ENCODE results near the gene SYTL2. TPM values are rescaled to one million over a fixed set of nuclear protein-coding genes. Genes with fewer than 3 reads are reported as not detected.

SYTL2 gene
- total RNA-seq, 1 experiment from 2014 or later: 0.77 TPM

GRCh38 chr11:85685125-85685819 is 125.7 kb downstream of the SYTL2 start:
- TF ChIP-seq EZH2 (IDR thresholded peaks at IDR 0.05; ENCODE audit: borderline replicate concordance, low read depth, low read length, poor library complexity, severe bottlenecking): no peak
- TF ChIP-seq, protein P1, sequence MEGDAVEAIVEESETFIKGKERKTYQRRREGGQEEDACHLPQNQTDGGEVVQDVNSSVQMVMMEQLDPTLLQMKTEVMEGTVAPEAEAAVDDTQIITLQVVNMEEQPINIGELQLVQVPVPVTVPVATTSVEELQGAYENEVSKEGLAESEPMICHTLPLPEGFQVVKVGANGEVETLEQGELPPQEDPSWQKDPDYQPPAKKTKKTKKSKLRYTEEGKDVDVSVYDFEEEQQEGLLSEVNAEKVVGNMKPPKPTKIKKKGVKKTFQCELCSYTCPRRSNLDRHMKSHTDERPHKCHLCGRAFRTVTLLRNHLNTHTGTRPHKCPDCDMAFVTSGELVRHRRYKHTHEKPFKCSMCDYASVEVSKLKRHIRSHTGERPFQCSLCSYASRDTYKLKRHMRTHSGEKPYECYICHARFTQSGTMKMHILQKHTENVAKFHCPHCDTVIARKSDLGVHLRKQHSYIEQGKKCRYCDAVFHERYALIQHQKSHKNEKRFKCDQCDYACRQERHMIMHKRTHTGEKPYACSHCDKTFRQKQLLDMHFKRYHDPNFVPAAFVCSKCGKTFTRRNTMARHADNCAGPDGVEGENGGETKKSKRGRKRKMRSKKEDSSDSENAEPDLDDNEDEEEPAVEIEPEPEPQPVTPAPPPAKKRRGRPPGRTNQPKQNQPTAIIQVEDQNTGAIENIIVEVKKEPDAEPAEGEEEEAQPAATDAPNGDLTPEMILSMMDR (conservative IDR thresholded peaks at IDR 0.05; ENCODE audit: low read depth, low read length): no peak
- POLR2A ChIA-PET (ENCODE audit: low non-redundant PET): no interaction called here
- BruUV-seq (replicated peaks): no TSS peak
- Histone ChIP-seq H3K36me3 (ENCODE audit: insufficient read depth, low read length, poor library complexity, severe bottlenecking) (no peaks in the 10 kb centered on the region), H3K4me3 (ENCODE audit: low read depth, low read length, poor library complexity, severe bottlenecking) (peak overlapping the region; percentile 36), H3K27me3 (replicated peaks; ENCODE audit: insufficient read depth, low read depth, low read length, poor library complexity) (peaks cover 13% of the 10 kb centered on the region), H3K27ac (ENCODE audit: low read depth, low read length, poor library complexity, severe bottlenecking) (no peak overlapping the region), H3K4me1 (ENCODE audit: insufficient read depth, low read length, poor library complexity, severe bottlenecking) (no peaks in the 10 kb centered on the region), H3K9me3 (ENCODE audit: low read depth, low read length, poor library complexity, severe bottlenecking) (no peaks in the 10 kb centered on the region)
- no peak for DNase-seq (ENCODE audit: low spot score)
- intact Hi-C loops (cut with micrococcal nuclease; ENCODE audit: unreplicated experiment): no loop called here
- CTCF ChIA-PET: no interaction called here

DNA sequence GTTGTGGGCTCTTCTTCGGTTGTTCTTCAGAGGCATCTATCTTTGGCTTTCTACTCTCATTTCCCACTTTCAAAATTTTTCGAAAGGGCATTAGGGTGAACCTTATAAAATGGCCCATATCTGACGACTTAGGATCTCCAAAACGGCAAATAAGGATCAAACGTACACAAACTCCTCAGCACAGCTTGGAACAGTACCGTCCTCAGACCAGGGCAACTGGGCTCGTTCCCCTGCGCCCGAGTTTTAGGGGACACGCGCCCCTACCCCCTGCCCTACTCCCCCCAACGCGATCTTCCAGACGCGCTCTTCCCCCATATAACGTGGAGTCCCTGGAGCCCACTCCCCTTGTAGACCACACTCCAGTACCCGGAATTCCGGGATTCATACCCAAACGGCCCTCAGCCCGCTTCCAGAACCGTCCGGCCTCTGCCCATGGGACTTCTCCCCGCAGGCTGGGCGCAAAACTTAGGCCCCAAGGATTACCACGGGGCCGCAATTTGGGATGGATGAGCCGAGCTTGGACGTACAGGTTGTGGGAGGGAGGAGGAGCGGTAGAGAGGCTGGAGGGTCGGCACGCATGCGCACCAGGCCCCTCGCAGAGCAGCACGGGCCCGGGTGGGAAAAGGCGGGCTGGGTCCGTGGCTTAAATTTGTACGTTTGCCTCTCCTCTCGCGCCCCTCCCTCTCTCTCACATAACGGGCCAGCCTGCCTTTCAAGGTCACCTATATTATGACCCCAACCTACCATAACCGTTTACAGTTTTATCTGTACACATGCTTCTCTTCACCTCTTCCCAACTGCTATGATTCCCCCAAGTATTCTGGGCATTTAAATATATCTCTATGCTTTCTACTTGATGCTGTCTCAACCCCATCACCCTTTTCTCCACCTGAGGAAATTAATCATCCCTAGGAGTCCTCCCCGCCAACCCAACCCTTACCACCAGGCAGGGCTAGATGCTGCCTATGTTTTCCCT is 128.3 kb downstream of the SYTL2 start:
- peaks cover 17% of the 10 kb centered on the region for H3K27me3 ChIP-seq (replicated peaks; ENCODE audit: insufficient read depth, low read depth, low read length, poor library complexity)
- POLR2A ChIA-PET (ENCODE audit: low non-redundant PET): no interaction called here
- H3K36me3 ChIP-seq (ENCODE audit: insufficient read depth, low read length, poor library complexity, severe bottlenecking): no peaks in the 10 kb centered on the region
- BruUV-seq (replicated peaks): no TSS peak
- H3K4me1 ChIP-seq (ENCODE audit: insufficient read depth, low read length, poor library complexity, severe bottlenecking): no peaks in the 10 kb centered on the region
- intact Hi-C loops (cut with micrococcal nuclease; ENCODE audit: unreplicated experiment): no loop called here
- CTCF ChIA-PET: no interaction called here
- no peaks in the 10 kb centered on the region for H3K9me3 ChIP-seq (ENCODE audit: low read depth, low read length, poor library complexity, severe bottlenecking)
- TF ChIP-seq, protein P1 (conservative IDR thresholded peaks at IDR 0.05; ENCODE audit: low read depth, low read length): no peak
- no peak for TF ChIP-seq EZH2 (IDR thresholded peaks at IDR 0.05; ENCODE audit: borderline replicate concordance, low read depth, low read length, poor library complexity, severe bottlenecking)
- peak; percentile 37 for DNase-seq (ENCODE audit: low spot score)
- peak overlapping the region; percentile 45 for H3K4me3 ChIP-seq (ENCODE audit: low read depth, low read length, poor library complexity, severe bottlenecking)
- no peak overlapping the region for H3K27ac ChIP-seq (ENCODE audit: low read depth, low read length, poor library complexity, severe bottlenecking)

- TF ChIP-seq EZH2 (IDR thresholded peaks at IDR 0.05; ENCODE audit: borderline replicate concordance, low read depth, low read length, poor library complexity, severe bottlenecking): no peak
- TF ChIP-seq, protein P1 (conservative IDR thresholded peaks at IDR 0.05; ENCODE audit: low read depth, low read length): no peak
- Histone ChIP-seq H3K27ac (ENCODE audit: low read depth, low read length, poor library complexity, severe bottlenecking) (no peak overlapping the region), H3K4me3 (ENCODE audit: low read depth, low read length, poor library complexity, severe bottlenecking) (no peak overlapping the region), H3K9me3 (ENCODE audit: low read depth, low read length, poor library complexity, severe bottlenecking) (no peaks in the 10 kb centered on the region), H3K4me1 (ENCODE audit: insufficient read depth, low read length, poor library complexity, severe bottlenecking) (no peaks in the 10 kb centered on the region), H3K36me3 (ENCODE audit: insufficient read depth, low read length, poor library complexity, severe bottlenecking) (no peaks in the 10 kb centered on the region), H3K27me3 (replicated peaks; ENCODE audit: insufficient read depth, low read depth, low read length, poor library complexity) (peaks cover 17% of the 10 kb centered on the region)
- ChIA-PET CTCF (no interaction called here), POLR2A (ENCODE audit: low non-redundant PET) (no interaction called here)
- intact Hi-C loops (cut with micrococcal nuclease; ENCODE audit: unreplicated experiment): no loop called here
- no peak for DNase-seq (ENCODE audit: low spot score)
- no TSS peak for BruUV-seq (replicated peaks)
Observed at GRCh38 chr11:85680897-85681296, 130.0 kb downstream of the SYTL2 start.
